OCI-LY7 (cell line): ENCODE results near the gene STAB1.

Source experiments
- CTCF ChIP-seq: fragments of 200-600 bp; sonication (generic); conservative IDR thresholded peaks from 2 replicates; pipeline ENCODE4 v1.5.1; 2014; ENCODE audit warnings: mild to moderate bottlenecking, antibody characterized with exemption, low read length, moderate library complexity, mixed read lengths
- EZH2phosphoT487 ChIP-seq: fragments of 200-600 bp; sonication (generic); IDR thresholded peaks from 2 replicates; pipeline ENCODE4 v1.6.1; 2018; ENCODE audit warnings: low read depth, borderline replicate concordance, mild to moderate bottlenecking, mixed run types, antibody characterized with exemption, low read length, moderate library complexity, mixed read lengths

GRCh38 chr3:52518723-52519444 lies 23.7 kb downstream of the STAB1 start:
- no peak for TF ChIP-seq EZH2phosphoT487
- no peak for TF ChIP-seq CTCF
